ENCODE results near the gene SDR39U1. TPM values are rescaled to one million over a fixed set of nuclear protein-coding genes. Genes with fewer than 3 reads are reported as not detected.
"Not testable (repeated sequence)": the region's sequence is repeated elsewhere in the genome, so short reads cannot be mapped to it uniquely, and the experiment has no call there.

The SDR39U1 gene
- total RNA-seq, 4 donors from 2014 or later: 28.4 to 35.9 (median 31.8) TPM

DNA sequence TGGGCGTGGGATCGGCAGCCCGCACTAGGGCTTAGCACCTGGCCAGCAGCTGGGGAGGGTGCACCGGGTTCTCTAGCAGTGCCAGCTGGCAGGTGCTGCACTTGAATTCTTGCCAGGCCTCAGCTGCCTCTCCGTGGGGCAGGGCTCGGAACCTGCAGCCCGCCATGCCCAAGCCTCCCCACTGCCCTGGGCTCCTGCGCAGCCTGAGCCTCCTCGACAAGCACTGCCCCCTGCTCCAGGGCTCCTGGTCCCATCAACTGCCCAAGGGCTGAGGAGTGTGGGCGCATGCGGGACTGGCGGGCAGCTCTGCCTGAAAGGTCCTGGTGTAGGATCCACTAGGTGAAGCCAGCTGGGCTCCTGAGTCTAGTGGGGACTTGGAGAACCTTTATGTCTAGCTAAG is 30.6 kb upstream of the SDR39U1 start:
- TF ChIP-seq, protein P1, sequence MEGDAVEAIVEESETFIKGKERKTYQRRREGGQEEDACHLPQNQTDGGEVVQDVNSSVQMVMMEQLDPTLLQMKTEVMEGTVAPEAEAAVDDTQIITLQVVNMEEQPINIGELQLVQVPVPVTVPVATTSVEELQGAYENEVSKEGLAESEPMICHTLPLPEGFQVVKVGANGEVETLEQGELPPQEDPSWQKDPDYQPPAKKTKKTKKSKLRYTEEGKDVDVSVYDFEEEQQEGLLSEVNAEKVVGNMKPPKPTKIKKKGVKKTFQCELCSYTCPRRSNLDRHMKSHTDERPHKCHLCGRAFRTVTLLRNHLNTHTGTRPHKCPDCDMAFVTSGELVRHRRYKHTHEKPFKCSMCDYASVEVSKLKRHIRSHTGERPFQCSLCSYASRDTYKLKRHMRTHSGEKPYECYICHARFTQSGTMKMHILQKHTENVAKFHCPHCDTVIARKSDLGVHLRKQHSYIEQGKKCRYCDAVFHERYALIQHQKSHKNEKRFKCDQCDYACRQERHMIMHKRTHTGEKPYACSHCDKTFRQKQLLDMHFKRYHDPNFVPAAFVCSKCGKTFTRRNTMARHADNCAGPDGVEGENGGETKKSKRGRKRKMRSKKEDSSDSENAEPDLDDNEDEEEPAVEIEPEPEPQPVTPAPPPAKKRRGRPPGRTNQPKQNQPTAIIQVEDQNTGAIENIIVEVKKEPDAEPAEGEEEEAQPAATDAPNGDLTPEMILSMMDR (IDR thresholded peaks at IDR 0.05): no peak
- ATAC-seq (ENCODE audit: low FRiP score): no peak
- no peak for DNase-seq (ENCODE audit: low spot score)

DNA sequence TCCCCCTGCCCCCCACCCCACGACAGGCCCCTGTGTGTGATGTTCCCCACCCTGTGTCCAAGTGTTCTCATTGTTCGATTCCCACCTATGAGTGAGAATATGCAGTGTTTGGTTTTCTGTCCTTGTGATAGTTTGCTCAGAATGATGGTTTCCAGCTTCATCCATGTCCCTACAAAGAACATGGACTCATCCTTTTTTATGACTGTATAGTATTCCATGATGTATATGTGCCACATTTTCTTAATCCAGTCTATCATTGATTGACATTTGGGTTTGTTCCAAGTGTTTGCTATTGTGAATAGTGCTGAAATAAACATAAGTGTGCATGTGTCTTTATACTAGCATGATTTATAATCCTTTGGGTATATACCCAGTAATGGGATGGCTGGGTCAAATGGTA is 27.9 kb upstream of the SDR39U1 start:
- ATAC-seq (ENCODE audit: low FRiP score): not testable (repeated sequence)

GRCh38 chr14:24465805-24466204 is 23.2 kb upstream of the SDR39U1 start:
- TF ChIP-seq, protein P1 (IDR thresholded peaks at IDR 0.05): no peak
- ATAC-seq (ENCODE audit: low FRiP score) (no peak), DNase-seq (ENCODE audit: low spot score) (no peak)

More for the DNA sequence above, 27.9 kb upstream of the SDR39U1 start:
- not testable (repeated sequence) for DNase-seq (ENCODE audit: low spot score)

- ATAC-seq (ENCODE audit: low FRiP score): no peak
- DNase-seq (ENCODE audit: low spot score): no peak
Measured at GRCh38 chr14:24465368-24465767, 22.8 kb upstream of the SDR39U1 start.

GRCh38 chr14:24463884-24464785 is 21.6 kb upstream of the SDR39U1 start:
- TF ChIP-seq, protein P1 (IDR thresholded peaks at IDR 0.05): no peak
- ATAC-seq (ENCODE audit: low FRiP score) (no peak), DNase-seq (ENCODE audit: low spot score) (no peak)

More at GRCh38 chr14:24465368-24465767, 22.8 kb upstream of the SDR39U1 start:
- TF ChIP-seq, protein P1 (IDR thresholded peaks at IDR 0.05): no peak

DNA sequence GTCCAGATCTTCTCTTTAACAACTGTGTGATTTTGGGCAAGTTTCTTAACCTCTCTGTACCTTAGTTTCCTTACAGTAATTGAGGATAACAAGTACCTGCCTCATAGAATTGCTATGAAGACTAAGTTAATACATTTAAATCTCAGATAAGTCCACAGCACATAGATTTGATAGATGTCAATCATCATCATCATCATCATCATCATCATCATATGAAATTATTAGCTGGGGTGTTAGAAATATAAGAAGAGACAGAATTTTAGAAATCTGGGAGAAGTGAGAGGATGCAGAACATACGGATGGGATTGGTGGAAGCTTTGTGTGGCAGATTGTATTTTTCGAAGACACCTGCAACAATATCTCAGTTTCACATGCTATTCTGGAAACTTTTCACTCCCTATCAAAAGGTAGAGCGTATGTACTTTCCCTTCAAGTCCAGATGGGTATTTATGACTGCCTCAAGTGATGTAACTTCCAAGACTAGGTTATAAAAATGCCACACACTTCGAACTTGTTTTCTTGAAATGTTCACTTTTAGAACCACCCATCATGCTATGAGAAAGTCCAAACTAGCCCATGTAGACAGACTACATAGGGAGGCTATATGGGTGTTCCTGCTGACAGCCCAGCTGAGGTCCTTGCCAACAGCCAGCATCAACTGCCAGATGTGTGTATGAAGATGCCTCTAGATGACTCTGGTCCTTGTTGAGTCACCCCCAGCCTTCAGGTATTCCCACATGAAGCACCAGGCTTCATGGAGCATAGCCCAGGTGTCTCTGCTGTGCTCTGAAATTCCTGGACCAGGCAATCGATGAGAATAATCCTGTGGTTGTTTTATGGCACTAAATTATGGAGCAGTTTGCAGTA is 20.7 kb upstream of the SDR39U1 start:
- ATAC-seq (ENCODE audit: low FRiP score) (no peak), DNase-seq (ENCODE audit: low spot score) (no peak)
- TF ChIP-seq, protein P1 (IDR thresholded peaks at IDR 0.05): no peak

DNA sequence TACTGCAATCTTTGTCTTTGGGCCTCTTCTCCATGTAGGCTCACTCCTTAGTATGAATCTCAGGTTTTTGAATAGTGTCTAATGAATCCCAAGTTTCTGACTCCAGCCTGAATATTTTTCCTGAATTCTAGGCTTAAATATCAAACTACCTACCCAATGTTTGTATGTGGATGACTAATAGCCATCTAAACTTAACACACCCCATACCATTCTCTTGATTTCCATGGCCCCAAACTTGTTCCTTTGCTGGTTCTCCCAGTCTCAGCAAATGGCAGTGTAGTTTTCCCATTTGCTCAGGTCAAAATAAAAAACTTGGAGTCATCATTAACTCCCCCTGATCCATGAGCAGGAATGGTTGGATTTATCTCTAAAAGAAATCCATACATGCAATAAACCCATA is 18.8 kb upstream of the SDR39U1 start:
- DNase-seq (ENCODE audit: low spot score) (no peak), ATAC-seq (ENCODE audit: low FRiP score) (no peak)
- TF ChIP-seq, protein P1 (IDR thresholded peaks at IDR 0.05): no peak

Measured in omental fat pad (tissue), 4 donors.